HEK293 (cell line): ENCODE results near the gene NOVA2.

ENCODE experiments used
- ZBTB26 ChIP-seq: fragments of 450-650 bp; formaldehyde crosslinking; optimal IDR thresholded peaks from 2 replicates; pipeline ENCODE3; 2016; ENCODE audit warnings: missing biosample characterization, mild to moderate bottlenecking, missing genetic modification characterization
- ZNF155 ChIP-seq: fragments of 450-650 bp; formaldehyde crosslinking; IDR thresholded peaks from 2 replicates; pipeline ENCODE4 v1.5.1; 2016; ENCODE audit warnings: missing biosample characterization, missing genetic modification characterization
- ZNF596 ChIP-seq: fragments of 450-650 bp; IDR thresholded peaks from 2 replicates; pipeline ENCODE4 v1.5.0; 2018; ENCODE audit warnings: missing biosample characterization, mild to moderate bottlenecking, missing genetic modification characterization, moderate library complexity
- ZNF639 ChIP-seq: fragments of 450-650 bp; formaldehyde crosslinking; IDR thresholded peaks from 2 replicates; pipeline ENCODE4 v1.5.1; 2016; ENCODE audit warnings: missing biosample characterization, missing genetic modification characterization
- ZSCAN23 ChIP-seq: fragments of 450-650 bp; formaldehyde crosslinking; IDR thresholded peaks from 2 replicates; pipeline ENCODE4 v1.5.1; 2016; ENCODE audit warnings: missing biosample characterization, missing genetic modification characterization
- TF ChIP-seq, protein P1 (sequence below): fragments of 450-650 bp; formaldehyde crosslinking; IDR thresholded peaks from 2 replicates; pipeline ENCODE4 v1.5.1; 2016; ENCODE audit warnings: missing biosample characterization, missing genetic modification characterization
- TF ChIP-seq, protein P2 (sequence below): fragments of 450-650 bp; formaldehyde crosslinking; IDR thresholded peaks from 2 replicates; pipeline ENCODE4 v1.5.1; 2016; ENCODE audit warnings: missing biosample characterization, missing genetic modification characterization, low read depth

DNA sequence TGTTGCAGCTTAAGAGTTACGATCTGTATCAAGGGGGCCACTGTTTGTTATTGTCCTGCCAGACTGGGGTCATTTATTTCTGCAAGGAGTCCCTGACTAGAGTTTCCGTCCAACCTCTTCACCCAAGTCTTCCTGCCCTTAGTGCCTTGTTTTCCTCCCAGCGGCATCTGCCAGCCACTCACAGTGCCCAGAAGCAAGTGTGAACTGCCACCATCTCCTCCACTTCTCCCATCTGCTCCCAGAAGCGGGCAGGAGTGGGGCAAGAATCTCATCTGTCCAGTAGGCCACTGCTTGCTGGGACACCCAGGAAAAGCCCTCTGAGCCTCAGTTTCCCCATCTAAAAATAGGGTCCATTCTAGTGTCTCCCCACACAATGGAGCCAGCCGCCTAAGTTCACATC lies 4.0 kb downstream of the NOVA2 start:
- TF ChIP-seq ZNF155 (tag by site-specific recombination): no peak
- no peak for TF ChIP-seq ZSCAN23 (tag by site-specific recombination)
- TF ChIP-seq, protein P1, sequence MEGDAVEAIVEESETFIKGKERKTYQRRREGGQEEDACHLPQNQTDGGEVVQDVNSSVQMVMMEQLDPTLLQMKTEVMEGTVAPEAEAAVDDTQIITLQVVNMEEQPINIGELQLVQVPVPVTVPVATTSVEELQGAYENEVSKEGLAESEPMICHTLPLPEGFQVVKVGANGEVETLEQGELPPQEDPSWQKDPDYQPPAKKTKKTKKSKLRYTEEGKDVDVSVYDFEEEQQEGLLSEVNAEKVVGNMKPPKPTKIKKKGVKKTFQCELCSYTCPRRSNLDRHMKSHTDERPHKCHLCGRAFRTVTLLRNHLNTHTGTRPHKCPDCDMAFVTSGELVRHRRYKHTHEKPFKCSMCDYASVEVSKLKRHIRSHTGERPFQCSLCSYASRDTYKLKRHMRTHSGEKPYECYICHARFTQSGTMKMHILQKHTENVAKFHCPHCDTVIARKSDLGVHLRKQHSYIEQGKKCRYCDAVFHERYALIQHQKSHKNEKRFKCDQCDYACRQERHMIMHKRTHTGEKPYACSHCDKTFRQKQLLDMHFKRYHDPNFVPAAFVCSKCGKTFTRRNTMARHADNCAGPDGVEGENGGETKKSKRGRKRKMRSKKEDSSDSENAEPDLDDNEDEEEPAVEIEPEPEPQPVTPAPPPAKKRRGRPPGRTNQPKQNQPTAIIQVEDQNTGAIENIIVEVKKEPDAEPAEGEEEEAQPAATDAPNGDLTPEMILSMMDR: no peak
- TF ChIP-seq ZBTB26: no peak
- TF ChIP-seq, protein P2, sequence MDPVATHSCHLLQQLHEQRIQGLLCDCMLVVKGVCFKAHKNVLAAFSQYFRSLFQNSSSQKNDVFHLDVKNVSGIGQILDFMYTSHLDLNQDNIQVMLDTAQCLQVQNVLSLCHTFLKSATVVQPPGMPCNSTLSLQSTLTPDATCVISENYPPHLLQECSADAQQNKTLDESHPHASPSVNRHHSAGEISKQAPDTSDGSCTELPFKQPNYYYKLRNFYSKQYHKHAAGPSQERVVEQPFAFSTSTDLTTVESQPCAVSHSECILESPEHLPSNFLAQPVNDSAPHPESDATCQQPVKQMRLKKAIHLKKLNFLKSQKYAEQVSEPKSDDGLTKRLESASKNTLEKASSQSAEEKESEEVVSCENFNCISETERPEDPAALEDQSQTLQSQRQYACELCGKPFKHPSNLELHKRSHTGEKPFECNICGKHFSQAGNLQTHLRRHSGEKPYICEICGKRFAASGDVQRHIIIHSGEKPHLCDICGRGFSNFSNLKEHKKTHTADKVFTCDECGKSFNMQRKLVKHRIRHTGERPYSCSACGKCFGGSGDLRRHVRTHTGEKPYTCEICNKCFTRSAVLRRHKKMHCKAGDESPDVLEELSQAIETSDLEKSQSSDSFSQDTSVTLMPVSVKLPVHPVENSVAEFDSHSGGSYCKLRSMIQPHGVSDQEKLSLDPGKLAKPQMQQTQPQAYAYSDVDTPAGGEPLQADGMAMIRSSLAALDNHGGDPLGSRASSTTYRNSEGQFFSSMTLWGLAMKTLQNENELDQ (tag by site-specific recombination): no peak
- no peak for TF ChIP-seq ZNF596
- no peak for TF ChIP-seq ZNF639
